Pulmonary artery endothelial cell (primary cell): ENCODE results near the gene TMEM88. TPM values are rescaled to one million over a fixed set of nuclear protein-coding genes. Genes with fewer than 3 reads are reported as not detected.
"Not testable (repeated sequence)": the region's sequence is repeated elsewhere in the genome, so short reads cannot be mapped to it uniquely, and the experiment has no call there.

Experiments used
- DNase-seq: peaks from one replicate; pipeline ENCODE4 v3.0.0-alpha.2; 2011; ENCODE audit warnings: low read depth, low spot score
- total RNA-seq: library from RNA; depleted of rRNA; stranded (reverse); fragments of >200 nt; gene quantifications from 2 replicates; pipeline ENCODE4 v1.2.3, GENCODE V29; 2014

TMEM88 gene
- total RNA-seq, 1 donor from 2014 or later = 5.8 TPM

DNA sequence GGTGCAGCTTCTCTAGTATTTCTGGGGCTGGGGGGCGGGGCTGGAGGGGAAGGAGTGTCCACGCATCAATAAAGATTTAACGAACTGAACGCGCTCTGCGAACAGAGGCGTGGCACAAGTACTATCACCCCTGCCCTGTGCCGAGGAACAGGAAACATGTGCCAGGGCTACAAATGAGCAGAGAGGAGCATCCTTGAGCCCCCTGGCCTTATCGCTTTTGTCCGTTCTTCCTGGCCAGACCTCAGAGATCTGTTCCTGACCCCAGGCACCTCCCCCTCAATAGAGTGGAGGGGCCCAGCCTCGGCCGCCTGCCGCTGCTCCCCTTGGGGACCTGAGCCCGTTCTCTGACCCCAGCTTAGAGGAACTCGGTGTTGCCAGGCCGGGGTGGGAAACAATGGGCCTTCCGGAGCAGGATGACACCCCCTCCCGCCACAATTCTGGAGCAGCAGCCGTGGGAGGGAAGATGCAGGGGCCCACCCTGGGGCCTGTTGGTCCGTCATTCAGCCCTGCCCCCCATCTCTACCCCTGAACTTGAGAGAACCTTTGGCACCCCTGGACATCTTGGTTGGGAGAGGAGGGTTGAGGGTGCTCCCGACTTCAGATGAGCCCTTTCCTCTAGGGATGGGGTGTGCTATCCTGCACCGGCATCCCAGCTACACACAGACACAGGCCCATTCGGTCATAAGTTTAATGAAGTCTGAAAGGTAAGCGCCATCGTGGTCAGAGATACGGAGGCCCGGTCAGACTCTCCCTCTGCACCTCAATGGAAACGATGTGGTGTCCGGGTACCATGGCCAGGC, 1.3 kb downstream of the TMEM88 start:
- DNase-seq = no peak

DNA sequence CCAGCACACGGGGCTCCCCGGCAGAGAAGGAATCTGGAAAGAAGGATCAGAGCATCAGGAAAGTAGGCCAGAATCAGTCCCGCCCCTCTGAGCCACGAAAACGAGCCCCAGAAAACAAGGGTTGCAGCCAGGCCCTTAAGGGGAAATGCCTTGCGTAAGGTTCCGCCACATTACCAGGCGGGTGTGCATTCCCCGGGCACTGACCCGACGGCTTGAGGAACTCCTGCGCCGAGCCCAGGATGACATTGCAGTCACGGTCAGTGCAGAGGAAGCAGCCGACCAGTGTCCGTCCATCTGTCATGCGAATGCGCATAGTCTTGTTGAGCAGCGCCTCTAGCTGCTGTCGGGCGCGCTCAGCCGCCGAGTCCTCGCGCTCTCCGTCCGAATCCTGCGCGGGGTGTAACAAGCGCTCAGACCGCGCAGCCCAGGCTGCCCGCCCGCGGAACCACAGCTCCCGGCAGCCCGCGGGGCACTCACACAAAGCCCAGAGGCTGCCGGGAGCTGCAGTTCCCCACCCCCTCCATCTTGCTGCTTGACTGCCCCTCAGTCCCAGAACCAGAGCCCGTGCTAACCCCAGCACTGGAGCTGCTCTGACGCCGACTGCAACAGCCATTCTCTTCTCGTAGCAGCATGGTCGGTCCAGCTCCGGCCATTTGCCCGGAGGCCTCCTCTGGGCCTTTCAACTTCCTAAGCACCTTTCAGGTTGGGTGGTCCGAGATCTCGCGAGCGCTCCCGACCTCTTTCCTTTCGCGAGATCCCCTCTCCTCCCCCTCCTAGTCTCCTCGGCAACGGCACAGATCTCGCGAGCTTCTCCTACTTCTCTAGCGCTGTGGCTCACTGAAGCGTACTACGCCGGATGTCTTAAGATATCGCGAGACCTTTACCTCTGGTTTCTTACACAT, 2.2 kb downstream of the TMEM88 start, which contains the start of gene NAA38:
TSS of gene NAA38 (minus strand) at position 749 of the 902 bp plus-strand sequence. CDS start at position 653, 96 bp downstream.
- DNase-seq = peak; percentile 99

DNA sequence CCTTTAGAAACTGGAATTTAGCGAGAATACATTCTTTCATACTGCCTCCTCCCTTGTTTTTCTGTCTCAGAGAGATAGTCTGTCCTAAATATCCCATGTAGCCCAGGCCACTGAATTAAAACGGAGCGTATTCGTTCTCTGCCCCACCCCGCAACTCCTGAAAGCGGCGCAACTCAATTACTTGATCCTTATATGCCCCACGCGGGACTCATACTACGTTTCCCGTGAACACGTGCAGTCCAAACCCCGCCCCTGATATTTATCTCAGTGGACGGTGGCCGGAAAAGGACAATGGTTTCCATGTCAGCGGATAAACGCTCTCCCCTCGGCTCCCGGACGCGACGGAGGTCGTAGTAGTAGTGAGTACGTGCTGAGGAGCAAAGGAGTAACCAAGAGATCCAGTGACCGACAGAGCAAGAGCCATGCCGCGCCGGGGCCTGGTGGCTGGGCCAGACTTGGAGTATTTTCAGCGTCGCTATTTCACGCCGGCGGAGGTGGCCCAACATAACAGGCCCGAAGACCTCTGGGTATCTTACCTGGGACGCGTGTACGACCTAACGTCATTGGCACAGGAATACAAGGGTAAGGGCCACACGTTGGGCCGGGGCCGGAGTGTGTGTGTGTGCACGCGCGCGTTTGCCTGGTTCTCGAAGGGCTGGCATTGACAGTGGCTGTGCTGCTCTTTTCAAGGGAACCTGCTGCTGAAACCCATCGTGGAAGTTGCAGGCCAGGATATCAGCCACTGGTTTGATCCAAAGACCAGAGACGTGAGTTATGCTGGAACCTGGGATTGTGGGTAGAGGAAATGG, 3.1 kb downstream of the TMEM88 start, which contains the start of gene CYB5D1:
TSS of gene CYB5D1 (plus strand) at position 291 of the 809 bp plus-strand sequence. CDS start at position 423, 132 bp downstream.
- peak; percentile 81 for DNase-seq

DNA sequence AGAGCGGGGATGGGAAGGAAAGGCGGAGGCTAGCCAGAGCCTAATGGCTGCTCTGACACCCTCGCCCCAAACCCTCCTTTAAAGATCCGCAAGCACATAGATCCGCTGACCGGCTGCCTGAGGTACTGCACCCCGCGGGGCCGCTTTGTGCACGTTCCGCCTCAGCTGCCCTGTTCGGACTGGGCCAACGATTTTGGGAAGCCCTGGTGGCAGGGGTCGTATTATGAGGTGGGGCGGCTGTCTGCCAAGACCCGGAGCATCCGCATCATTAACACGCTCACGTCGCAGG, 3.6 kb downstream of the TMEM88 start:
- no peak for DNase-seq

DNA sequence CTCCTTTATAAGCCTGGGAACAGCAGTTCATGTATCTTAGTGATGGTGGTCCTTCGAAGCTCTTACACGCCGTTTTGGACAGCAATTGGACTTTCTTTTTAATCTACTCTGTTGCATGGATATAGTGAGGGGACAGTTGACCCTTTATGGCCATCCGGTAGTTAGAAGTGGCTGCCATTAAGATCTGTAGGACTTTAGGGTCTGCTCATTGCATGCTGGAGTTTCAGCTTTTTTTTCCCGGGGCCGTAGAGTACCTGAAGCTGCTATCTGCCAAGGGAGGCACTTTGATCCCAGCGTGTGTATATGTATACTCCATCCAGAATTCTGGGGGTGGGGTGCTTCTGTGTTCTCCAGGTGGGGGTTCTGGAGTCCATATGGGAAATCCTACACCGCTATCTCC, 4.2 kb downstream of the TMEM88 start:
- DNase-seq = no peak

DNA sequence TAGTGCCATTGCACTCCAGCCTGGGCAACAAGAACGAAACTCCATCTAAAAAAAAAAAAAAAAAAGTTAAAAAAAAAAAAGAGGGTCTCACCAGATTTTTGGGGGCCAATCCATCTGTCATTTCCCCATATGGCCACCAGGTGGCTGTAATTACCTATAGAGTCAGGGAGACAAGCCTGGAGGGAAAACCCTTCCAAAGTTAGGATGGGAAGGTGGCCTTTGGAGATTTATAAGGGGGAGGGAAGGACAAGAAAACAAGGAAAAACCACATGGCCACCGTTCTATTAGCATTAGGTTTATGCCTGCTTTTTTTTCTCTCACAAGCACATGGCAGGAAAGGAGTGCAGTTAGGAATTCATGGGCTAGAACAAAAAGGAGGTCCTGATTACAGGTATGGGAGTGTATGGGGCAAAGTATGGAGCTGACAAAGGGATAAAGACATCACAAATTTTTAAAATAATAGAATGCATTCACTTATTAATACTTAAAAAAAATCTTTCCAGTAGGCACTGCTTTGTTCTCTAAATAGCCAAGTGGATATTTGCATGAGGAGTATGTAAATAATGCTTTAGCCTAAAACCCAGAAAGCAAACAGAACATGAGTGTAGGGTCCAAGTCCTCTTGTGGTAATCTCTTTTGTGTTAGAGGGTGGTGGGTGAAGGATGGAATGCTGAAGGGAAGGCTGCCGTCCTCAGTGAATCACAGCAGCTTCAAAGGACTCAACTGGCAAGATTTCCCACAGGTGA, 8.0 kb downstream of the TMEM88 start:
- no peak for DNase-seq

DNA sequence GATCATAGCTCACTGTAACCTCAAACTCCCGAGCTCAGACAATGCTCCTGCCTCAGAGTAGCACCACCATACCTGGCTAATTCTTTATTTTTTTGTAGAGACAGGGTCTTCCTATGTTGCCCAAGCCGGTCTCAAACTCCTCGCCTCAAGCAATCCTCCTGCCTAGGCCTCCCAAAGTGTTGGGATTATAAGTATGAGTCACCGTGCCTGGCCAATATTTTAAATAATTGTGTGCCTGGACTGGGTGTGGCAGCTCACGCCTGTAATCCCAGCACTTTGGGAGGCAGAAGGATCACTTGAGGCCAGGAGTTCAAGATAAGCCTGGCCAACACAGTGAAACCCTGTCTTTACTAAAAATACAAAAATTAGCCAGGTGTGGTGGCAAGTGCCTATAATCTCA, 9.5 kb downstream of the TMEM88 start:
- not testable (repeated sequence) for DNase-seq

DNA sequence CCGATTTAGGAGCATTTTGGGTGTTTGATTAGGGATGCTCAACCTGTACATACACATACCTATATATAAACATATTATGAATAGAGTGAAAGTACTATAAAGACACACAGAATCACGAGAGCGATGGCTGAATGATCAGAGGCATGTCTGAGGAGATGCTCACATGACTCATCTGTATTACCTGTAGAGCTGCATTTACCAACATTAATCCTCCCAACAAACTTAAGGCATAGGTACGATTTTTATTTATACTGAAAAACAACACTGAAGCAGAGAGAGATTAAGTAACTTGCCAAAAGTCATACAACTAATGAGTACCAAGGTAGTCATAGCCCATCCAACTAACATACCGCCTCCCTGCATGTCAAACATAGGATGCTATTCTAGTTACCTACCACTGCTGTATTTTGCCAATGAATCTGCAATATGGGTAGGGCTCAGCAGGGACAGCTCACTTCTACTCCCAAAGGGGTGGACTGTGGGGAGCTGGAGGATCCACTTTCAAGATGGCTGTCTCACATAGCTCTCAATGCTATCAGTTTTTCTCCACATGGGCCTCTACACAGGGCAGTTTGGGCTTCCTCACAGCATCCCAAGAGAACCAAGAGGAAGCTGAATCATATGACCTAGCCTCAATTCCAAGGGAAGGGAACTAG, 10.3 kb downstream of the TMEM88 start:
- DNase-seq = no peak

DNA sequence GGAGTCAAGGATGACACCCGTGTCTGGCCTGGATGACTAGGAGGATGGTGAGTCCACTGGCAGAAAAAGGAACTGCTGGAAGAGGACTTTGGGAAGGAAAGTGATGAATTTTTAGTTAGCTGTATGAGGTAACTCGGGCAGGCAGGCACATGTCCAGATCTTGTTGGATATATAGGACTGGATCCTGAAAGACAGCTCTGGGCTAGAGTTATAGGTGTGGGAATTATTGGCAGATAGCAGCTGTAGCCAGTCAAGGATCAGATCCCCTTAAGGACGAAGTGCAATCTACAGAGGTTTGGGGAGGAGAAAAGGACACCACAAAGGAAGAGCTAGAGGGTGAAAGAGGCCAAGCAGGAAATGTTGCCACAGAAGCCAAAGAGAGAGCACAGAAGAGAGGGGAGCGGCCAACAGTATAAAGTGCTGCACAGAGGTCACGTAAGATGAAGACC, 13.0 kb downstream of the TMEM88 start:
- no peak for DNase-seq

DNA sequence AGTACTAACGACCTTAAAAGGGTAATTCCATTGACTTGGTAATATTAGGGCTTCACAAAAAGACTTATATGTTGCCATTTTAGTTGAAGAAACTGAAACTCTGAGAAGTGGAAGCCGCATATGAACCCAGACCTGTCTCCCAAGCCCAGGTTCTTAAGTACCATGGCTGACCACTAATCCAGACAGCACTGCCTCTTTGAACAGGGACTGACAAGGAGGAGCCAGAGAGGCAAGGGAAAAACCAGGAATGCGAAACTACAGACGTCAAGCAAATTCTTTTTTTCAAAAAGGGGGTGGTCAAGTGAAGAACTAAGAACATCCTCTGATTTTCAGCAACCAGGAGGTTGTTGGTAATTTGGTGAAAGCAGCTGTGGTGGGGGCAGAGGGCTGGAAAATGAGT, 18.2 kb downstream of the TMEM88 start:
- no peak for DNase-seq

DNA sequence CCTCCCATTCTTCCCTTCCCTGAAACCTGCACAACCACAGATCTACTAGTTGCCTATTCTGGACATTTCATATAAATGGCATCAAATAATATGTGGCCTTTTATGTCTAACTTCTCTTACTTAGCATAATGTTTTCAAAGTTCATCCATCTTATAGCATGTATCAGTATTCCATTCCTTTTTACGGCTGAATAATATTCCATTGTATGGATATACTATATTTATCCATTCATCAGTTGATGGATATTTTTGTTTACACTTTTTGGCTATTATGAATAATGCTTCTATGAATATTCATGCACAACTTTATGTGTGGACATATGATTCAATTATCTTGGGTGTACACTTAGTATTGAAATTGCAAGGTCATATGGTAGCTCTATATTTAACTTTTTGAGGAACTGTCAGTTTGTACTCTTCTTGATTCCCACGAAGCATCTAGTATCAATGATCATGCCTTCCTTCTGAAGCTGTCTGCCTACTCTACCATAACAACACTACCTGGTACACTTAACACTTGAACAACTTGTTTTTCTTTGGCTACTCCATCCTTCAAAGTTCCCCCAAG, 21.0 kb downstream of the TMEM88 start:
- DNase-seq = no peak

DNA sequence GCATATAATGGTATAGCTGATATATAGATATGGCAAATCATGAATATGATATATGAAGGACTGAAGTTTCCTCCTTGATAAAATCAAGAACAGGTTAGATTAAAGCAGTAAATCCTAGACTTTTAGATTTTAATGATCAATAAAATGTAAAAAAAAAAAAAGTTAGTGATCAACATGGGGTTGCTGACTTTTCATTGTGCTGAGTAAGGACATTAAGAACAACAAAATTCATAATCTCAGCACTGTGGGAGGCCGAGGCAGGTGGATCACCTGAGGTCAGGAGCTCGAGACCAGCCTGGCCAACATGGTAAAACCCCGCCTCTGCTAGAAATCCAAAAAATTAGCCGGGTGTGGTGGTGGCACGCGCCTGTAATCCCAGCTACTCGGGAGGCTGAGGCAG, 23.4 kb downstream of the TMEM88 start:
- no peak for DNase-seq

DNA sequence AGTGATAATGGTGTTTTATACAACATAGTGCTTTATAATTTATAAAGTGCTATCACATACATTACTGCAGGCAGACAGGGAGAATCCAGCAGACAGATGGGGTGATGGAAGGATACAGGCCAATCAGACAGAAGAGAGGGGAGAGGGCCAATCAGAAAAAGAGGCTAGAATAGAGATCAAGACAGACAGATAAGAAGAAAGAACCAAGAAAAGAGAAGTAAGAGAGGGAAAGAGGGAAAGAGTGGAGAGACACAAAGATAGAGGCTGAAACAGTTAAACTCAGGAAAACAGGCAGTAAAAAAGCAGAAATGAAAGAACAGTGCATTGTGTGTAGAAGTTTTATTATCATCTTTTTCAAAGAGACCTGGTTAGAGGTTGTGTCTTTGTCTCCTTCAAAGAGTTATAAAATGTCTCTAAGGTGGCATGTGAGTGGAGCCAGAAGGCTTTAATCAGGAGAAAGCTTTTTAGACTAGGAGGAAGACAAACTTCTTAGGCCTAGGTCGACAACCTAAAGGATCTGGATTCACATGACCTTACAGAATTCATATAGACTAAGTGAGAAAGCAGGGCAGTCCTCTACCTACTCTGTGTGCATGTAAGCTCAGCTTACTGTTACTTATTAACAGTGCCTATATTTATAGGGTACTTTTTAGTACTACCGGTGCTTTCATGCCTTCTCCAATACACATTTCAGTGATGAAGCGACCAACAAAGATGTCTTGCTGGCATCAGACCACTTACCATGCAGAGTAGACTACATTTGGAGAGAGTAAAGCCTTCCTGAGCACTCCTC, 25.4 kb downstream of the TMEM88 start:
- no peak for DNase-seq

DNA sequence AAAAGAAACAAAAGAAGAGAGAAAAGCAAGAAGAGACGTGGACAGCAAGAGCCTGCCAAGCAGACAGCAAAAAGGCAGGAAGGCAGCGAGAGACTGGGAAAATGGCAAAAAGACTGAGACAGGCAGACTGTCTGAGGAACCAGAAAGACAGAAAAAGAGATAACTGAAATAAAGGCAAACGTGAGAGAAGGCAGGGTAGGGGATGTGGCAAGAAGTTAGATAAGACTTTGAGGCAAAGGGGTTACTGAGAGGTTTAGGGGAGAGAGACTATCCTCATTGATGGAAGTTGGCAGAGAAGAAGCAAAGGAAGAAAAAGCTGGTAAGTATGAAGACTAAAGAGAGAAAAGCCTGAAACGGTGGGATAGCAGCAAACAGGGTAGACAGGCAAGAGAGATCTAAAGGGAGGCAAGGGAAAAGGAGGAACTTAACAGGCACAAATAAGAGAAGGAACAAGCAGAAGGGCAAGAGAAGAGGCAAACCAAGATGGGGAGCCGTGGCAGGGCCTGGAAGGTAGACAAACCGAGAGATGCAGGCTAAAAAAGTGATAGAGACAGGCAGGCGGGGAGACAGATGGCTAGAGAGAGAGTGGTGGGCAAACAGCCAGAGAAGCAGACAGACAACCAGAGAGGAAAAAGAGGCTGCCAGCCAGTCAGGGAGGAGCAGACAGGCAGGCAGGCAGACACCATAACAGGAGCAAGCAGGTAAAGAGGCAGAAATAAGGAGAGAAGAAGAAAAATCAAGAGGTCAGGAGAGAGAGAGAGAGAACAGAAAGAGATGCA, 26.6 kb downstream of the TMEM88 start:
- DNase-seq = no peak

DNA sequence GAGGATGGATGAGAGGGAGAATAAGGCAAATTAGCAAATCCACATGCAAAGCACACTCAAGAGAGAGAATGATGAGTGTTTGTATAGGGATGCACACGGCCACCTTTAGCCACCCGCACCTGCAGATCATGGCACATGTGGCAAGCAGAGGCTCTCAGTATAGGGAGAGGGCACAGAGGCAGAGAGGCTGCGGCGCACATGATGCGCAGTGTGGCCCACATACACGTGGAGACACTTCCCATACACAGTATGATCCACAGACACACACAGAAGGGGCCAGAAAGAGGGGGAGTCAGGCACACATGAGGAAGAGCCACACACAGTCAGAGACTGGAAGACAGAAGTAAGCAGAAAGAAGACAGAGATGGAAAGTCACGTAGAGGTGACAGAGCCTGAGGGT, 27.2 kb downstream of the TMEM88 start:
- DNase-seq = no peak

DNA sequence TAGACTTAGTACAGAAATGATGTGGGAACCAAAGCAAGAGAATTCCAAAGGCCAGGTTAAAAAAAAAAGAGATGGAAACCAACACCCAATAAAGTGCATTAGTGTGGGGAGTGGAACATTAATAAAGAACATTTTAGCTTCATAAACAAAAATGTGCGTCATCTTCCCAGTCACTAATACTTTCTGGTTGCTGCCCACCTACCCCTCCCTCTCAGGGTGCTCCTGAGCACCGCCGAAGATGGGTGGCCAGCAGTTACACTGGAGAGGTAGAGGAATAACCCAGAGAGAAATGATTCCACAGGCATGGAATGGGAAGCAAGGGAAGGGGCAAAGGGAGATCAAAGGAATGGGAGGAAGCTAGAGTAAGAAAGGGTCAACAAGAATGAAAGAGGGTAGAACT, 27.8 kb downstream of the TMEM88 start:
- DNase-seq = no peak

DNA sequence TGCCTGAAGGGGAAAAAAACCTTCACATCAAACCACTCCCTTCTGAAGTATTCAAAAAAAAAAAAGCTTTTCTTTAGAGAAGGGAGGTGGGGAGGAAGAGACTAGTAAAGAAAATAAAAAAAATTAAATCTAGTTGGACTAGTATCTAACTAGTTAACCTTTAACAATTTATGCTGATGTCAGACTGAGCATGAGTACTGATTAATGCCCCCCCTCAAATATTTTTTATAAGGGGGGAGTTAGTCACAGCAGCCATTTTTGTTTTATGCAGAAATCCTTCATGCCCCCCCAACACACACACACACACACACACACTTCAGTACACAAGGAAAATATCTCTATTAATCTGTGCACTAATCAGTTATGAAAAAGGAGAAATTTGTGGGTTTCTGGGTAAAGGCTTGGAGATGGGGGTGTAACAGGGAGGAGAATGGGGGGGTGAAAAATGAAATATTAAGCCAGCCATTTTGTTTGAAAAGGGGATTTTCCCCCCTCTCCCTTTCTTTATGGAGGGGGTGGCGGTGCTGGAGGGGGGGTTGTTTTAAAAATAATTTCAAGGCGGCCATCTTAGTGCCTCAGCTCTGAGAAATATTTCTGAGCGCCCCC, 29.0 kb downstream of the TMEM88 start:
- DNase-seq = no peak
